HUES6 (cell line): ENCODE results near the gene MMP2.

Experiments
- H3K27ac ChIP-seq: 2 replicates; pipeline ENCODE4 v1.7.0; 2013; ENCODE audit warnings: low read depth, mild to moderate bottlenecking, low read length, inconsistent platforms
- H3K27me3 ChIP-seq: 2 replicates; pipeline ENCODE4 v1.6.1; 2013; ENCODE audit warnings: low read length; ENCODE audit not compliant: control insufficient read depth, insufficient read depth
- H3K36me3 ChIP-seq: 2 replicates; pipeline ENCODE4 v1.6.1; 2013; ENCODE audit warnings: low read length; ENCODE audit not compliant: control insufficient read depth, insufficient read depth
- H3K4me1 ChIP-seq: 2 replicates; pipeline ENCODE4 v1.6.1; 2013; ENCODE audit warnings: low read length; ENCODE audit not compliant: control insufficient read depth, insufficient read depth
- H3K4me3 ChIP-seq: 2 replicates; pipeline ENCODE4 v1.5.1; 2013; ENCODE audit warnings: low read depth, low read length
- H3K9ac ChIP-seq: one replicate; pipeline ENCODE4 v1.6.1; 2013; ENCODE audit warnings: mild to moderate bottlenecking, low read length
- H3K9me3 ChIP-seq: 2 replicates; pipeline ENCODE4 v1.6.1; 2013; ENCODE audit warnings: low read depth, low read length; ENCODE audit not compliant: control insufficient read depth, insufficient read depth

The MMP2 gene

GRCh38 chr16:55469821-55470532 is 9.0 kb upstream of the MMP2 start:
- no peak overlapping the region for H3K4me3 ChIP-seq
- peaks cover 30% of the 10 kb centered on the region for H3K27me3 ChIP-seq
- no peaks in the 10 kb centered on the region for H3K36me3 ChIP-seq
- H3K9me3 ChIP-seq, result no peaks in the 10 kb centered on the region
- peaks cover 38% of the 10 kb centered on the region for H3K4me1 ChIP-seq
- H3K9ac ChIP-seq, result no peak overlapping the region
- H3K27ac ChIP-seq, result no peak overlapping the region

- H3K27me3 ChIP-seq, result peaks cover 38% of the 10 kb centered on the region
- H3K4me1 ChIP-seq, result peaks cover 46% of the 10 kb centered on the region
- no peak overlapping the region for H3K4me3 ChIP-seq
- H3K9ac ChIP-seq, result peak overlapping the region; percentile 0
- no peaks in the 10 kb centered on the region for H3K9me3 ChIP-seq
- H3K36me3 ChIP-seq, result no peaks in the 10 kb centered on the region
- peak overlapping the region; percentile 5; the same call in 1 of the 2 replicates for H3K27ac ChIP-seq
These were observed 8.2 kb upstream of the MMP2 start for GRCh38 chr16:55470533-55471371.

GRCh38 chr16:55471448-55472097 is 7.4 kb upstream of the MMP2 start:
- peak overlapping the region; percentile 5; the same call in 1 of the 2 replicates for H3K27ac ChIP-seq
- no peak overlapping the region for H3K9ac ChIP-seq
- H3K4me3 ChIP-seq, result no peak overlapping the region
- H3K27me3 ChIP-seq, result peaks cover 45% of the 10 kb centered on the region
- H3K36me3 ChIP-seq, result no peaks in the 10 kb centered on the region
- H3K4me1 ChIP-seq, result peaks cover 48% of the 10 kb centered on the region
- no peaks in the 10 kb centered on the region for H3K9me3 ChIP-seq

GRCh38 chr16:55473587-55473986 is 5.4 kb upstream of the MMP2 start:
- peaks cover 50% of the 10 kb centered on the region for H3K27me3 ChIP-seq
- H3K4me1 ChIP-seq, result peaks cover 56% of the 10 kb centered on the region
- H3K36me3 ChIP-seq, result no peaks in the 10 kb centered on the region
- H3K9ac ChIP-seq, result no peak overlapping the region
- no peaks in the 10 kb centered on the region for H3K9me3 ChIP-seq
- H3K4me3 ChIP-seq, result no peak overlapping the region
- H3K27ac ChIP-seq, result no peak overlapping the region

GRCh38 chr16:55474821-55475220 is 4.2 kb upstream of the MMP2 start:
- H3K27me3 ChIP-seq, result peaks cover 44% of the 10 kb centered on the region
- H3K36me3 ChIP-seq, result no peaks in the 10 kb centered on the region
- no peaks in the 10 kb centered on the region for H3K9me3 ChIP-seq
- H3K27ac ChIP-seq, result no peak overlapping the region
- H3K4me3 ChIP-seq, result no peak overlapping the region
- no peak overlapping the region for H3K9ac ChIP-seq
- peaks cover 55% of the 10 kb centered on the region for H3K4me1 ChIP-seq

GRCh38 chr16:55475919-55476318 is 3.1 kb upstream of the MMP2 start:
- no peak overlapping the region for H3K4me3 ChIP-seq
- H3K9me3 ChIP-seq, result no peaks in the 10 kb centered on the region
- peaks cover 55% of the 10 kb centered on the region for H3K27me3 ChIP-seq

GRCh38 chr16:55476625-55477533 is 2.1 kb upstream of the MMP2 start:
- Histone ChIP-seq H3K9ac (no peak overlapping the region), H3K4me3 (no peak overlapping the region), H3K36me3 (0 out of 2 replicates have a peak, but pooled peaks cover 2% of the 10 kb centered on the region), H3K27me3 (peaks cover 64% of the 10 kb centered on the region), H3K4me1 (peaks cover 53% of the 10 kb centered on the region), H3K9me3 (no peaks in the 10 kb centered on the region), H3K27ac (no peak overlapping the region; the same call in 1 of the 2 replicates)

More at GRCh38 chr16:55475919-55476318, 3.1 kb upstream of the MMP2 start:
- peaks cover 50% of the 10 kb centered on the region for H3K4me1 ChIP-seq
- H3K27ac ChIP-seq, result no peak overlapping the region
- no peak overlapping the region for H3K9ac ChIP-seq
- no peaks in the 10 kb centered on the region for H3K36me3 ChIP-seq

GRCh38 chr16:55477736-55478135 is 1.3 kb upstream of the MMP2 start:
- Histone ChIP-seq H3K27me3 (peaks cover 72% of the 10 kb centered on the region), H3K9ac (no peak overlapping the region), H3K4me1 (peaks cover 53% of the 10 kb centered on the region), H3K27ac (no peak overlapping the region), H3K4me3 (no peak overlapping the region), H3K36me3 (peaks cover 6% of the 10 kb centered on the region; the same call in 1 of the 2 replicates), H3K9me3 (no peaks in the 10 kb centered on the region)

GRCh38 chr16:55479430-55480140 is 587 bp downstream of the MMP2 start:
- peak overlapping the region; percentile 88 for H3K4me3 ChIP-seq
- peaks cover 45% of the 10 kb centered on the region for H3K4me1 ChIP-seq
- no peaks in the 10 kb centered on the region for H3K9me3 ChIP-seq
- H3K36me3 ChIP-seq, result peaks cover 24% of the 10 kb centered on the region
- H3K9ac ChIP-seq, result peak overlapping the region; percentile 86
- peaks cover 72% of the 10 kb centered on the region for H3K27me3 ChIP-seq
- peak overlapping the region; percentile 61; the same call in 1 of the 2 replicates for H3K27ac ChIP-seq

GRCh38 chr16:55480228-55480655 is 1.2 kb downstream of the MMP2 start:
- H3K27me3 ChIP-seq, result peaks cover 69% of the 10 kb centered on the region

More at GRCh38 chr16:55480228-55480655, 1.2 kb downstream of the MMP2 start:
- H3K4me1 ChIP-seq, result peaks cover 39% of the 10 kb centered on the region
- peak overlapping the region; percentile 61; the same call in 1 of the 2 replicates for H3K27ac ChIP-seq
- H3K9ac ChIP-seq, result peak overlapping the region; percentile 86
- H3K36me3 ChIP-seq, result peaks cover 30% of the 10 kb centered on the region
- no peaks in the 10 kb centered on the region for H3K9me3 ChIP-seq
- peak overlapping the region; percentile 88 for H3K4me3 ChIP-seq
